ENCODE measurements around the gene SLC16A4.
A peak's percentile ranks its signal among the peaks of the same experiment; 100 is the strongest.

The SLC16A4 gene

GRCh38 chr1:110393691-110394492 lies 3.1 kb upstream of the SLC16A4 start:
- no peak overlapping the region for H3K4me3 ChIP-seq (replicated peaks; ENCODE audit: low read depth, low read length)
- DNase-seq (ENCODE audit: low read depth) = peak; percentile 73
- no peak for TF ChIP-seq CTCF (IDR thresholded peaks at IDR 0.05; ENCODE audit: low read length, missing control alignments)

GRCh38 chr1:110393286-110393685 lies 2.5 kb upstream of the SLC16A4 start:
- H3K4me3 ChIP-seq (replicated peaks; ENCODE audit: low read depth, low read length) = no peak overlapping the region
- no peak for TF ChIP-seq CTCF (IDR thresholded peaks at IDR 0.05; ENCODE audit: low read length, missing control alignments)
- DNase-seq (ENCODE audit: low read depth) = no peak

- DNase-seq (ENCODE audit: low read depth) = peak; percentile 59
- no peak for TF ChIP-seq CTCF (IDR thresholded peaks at IDR 0.05; ENCODE audit: low read length, missing control alignments)
- H3K4me3 ChIP-seq (replicated peaks; ENCODE audit: low read depth, low read length) = peak overlapping the region; percentile 40
These were observed 730 bp downstream of the SLC16A4 start for GRCh38 chr1:110390096-110390495.

- no peak for DNase-seq (ENCODE audit: low read depth)
- no peak overlapping the region for H3K4me3 ChIP-seq (replicated peaks; ENCODE audit: low read depth, low read length)
- no peak for TF ChIP-seq CTCF (IDR thresholded peaks at IDR 0.05; ENCODE audit: low read length, missing control alignments)
These were observed 3.6 kb downstream of the SLC16A4 start for GRCh38 chr1:110387048-110387754.

- TF ChIP-seq CTCF (IDR thresholded peaks at IDR 0.05; ENCODE audit: low read length, missing control alignments) = no peak
- no peak for DNase-seq (ENCODE audit: low read depth)
- no peak overlapping the region for H3K4me3 ChIP-seq (replicated peaks; ENCODE audit: low read depth, low read length)
These were observed 5.5 kb downstream of the SLC16A4 start for GRCh38 chr1:110385369-110385768.

GRCh38 chr1:110384581-110385321 lies 6.1 kb downstream of the SLC16A4 start:
- H3K4me3 ChIP-seq (replicated peaks; ENCODE audit: low read depth, low read length) = no peak overlapping the region
- no peak for TF ChIP-seq CTCF (IDR thresholded peaks at IDR 0.05; ENCODE audit: low read length, missing control alignments)
- DNase-seq (ENCODE audit: low read depth) = no peak

Measured in fibroblast of pulmonary artery (primary cell).